Esophagus squamous epithelium (tissue), 4 donors: Measurements from ENCODE around the gene EYS.

ENCODE experiments used
- CTCF ChIP-seq, 6 experiments: fragments of 450-650 bp in 4 of 6; fragments of 200-600 bp in 2 of 6; sonication (generic) in 2 of 6; IDR thresholded peaks; one replicate each; pipeline ENCODE4 v1.5.1; 2016 to 2019; ENCODE audit warnings: antibody characterized with exemption in 6 of 6, mild to moderate bottlenecking in 4 of 6, moderate library complexity in 4 of 6
- POLR2A ChIP-seq, 4 donors: fragments of 450-650 bp; IDR thresholded peaks; one replicate each; pipeline ENCODE4 v1.6.1; 2017; ENCODE audit warnings: antibody characterized with exemption in 4 of 4, mild to moderate bottlenecking in 4 of 4, moderate library complexity in 3 of 4

- TF ChIP-seq CTCF (IDR thresholded peaks at IDR 0.05) (no peak), POLR2A (IDR thresholded peaks at IDR 0.05) (no peak)
Observed at GRCh38 chr6:65700561-65700960, 6.5 kb downstream of the EYS start.
